Measurements from ENCODE around the gene PCDH15. TPM values are rescaled to one million over a fixed set of nuclear protein-coding genes. Genes with fewer than 3 reads are reported as not detected.

PCDH15 gene
- total and polyA plus RNA-seq, 2 of the 13 experiments (the other 11 are each of a cell fraction or from before 2014, with no cell fraction given) = not detected

DNA sequence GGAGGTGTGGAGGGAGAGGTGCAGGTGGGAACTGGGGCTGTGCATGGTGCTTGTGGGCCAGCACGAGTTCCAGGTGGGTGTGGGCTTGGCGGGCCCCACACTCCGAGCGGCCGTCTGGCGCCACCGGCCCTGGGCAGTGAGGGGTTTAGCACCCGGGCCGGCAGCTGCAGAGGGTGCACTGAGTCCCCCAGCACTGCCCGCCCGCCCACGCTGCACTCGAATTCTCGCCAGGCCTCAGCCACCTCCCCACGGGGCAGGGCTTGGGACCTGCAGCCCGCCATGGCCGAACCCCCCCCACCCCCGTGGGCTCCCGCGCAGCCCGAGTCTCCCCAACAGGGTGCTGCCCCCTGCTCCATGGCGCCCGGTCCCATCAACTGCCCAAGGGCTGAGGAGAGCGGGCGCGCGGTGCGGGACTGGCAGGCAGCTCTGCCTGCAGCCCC, 810.2 kb downstream of the PCDH15 start:
- Histone ChIP-seq H3K27me3 (ENCODE audit: control insufficient read depth in 1 of 2, insufficient read depth in 2 of 2, low read length in 2 of 2) (no peaks in the 10 kb centered on the region), H4K20me1 (ENCODE audit: insufficient read depth, low read length) (no peaks in the 10 kb centered on the region), H3K9me3 (ENCODE audit: low read length) (no peaks in the 10 kb centered on the region), H3K4me3 (replicated peaks in 1 of 3; ENCODE audit: insufficient read depth in 1 of 3, low read depth in 2 of 3, low read length in 3 of 3) (no peak overlapping the region), H3K4me2 (ENCODE audit: low read depth, low read length) (no peak overlapping the region), H3K9ac (ENCODE audit: insufficient read depth, low read depth, low read length) (no peak overlapping the region), H3K4me1 (ENCODE audit: insufficient read depth, low read length) (no peaks in the 10 kb centered on the region), H3K27ac (ENCODE audit: extremely low read length, insufficient read depth, low read length) (no peak overlapping the region), H3K79me2 (ENCODE audit: insufficient read depth, low read length) (no peaks in the 10 kb centered on the region), H3K36me3 (replicated peaks in 1 of 2; ENCODE audit: control insufficient read depth in 1 of 2, insufficient read depth in 2 of 2, low read length in 2 of 2) (no peaks in the 10 kb centered on the region), H2AFZ (ENCODE audit: low read length) (no peak overlapping the region)
- ChIA-PET POLR2A (no interaction called here), CTCF (ENCODE audit: low intra/inter-chr PET ratio, low total read pairs) (no interaction called here)
- no peak for DNase-seq (ENCODE audit: low spot score)
- no peak for FAIRE-seq
- BruUV-seq (replicated peaks) = no TSS peak
- in situ Hi-C loops (cut with HindIII; ENCODE audit: extremely low pct_ligation_motif_present, low pct_unique_long_range_greater_than_20kb) = no loop called here
- no peak for ATAC-seq
- WGBS (ENCODE audit: low lambda C conversion rate) = no CpG with 5 or more reads among the region's 28 CpGs
- intact Hi-C loops (cut with micrococcal nuclease; ENCODE audit: unreplicated experiment) = no loop called here
- no peak for TF ChIP-seq ZNF234 (CRISPR knock-in tag; conservative IDR thresholded peaks at IDR 0.05)

- TF ChIP-seq SKIL (CRISPR knock-in tag; IDR thresholded peaks at IDR 0.05; ENCODE audit: borderline replicate concordance) (no peak), AGO1 (IDR thresholded peaks at IDR 0.05; ENCODE audit: low read depth, low read length, poor library complexity, severe bottlenecking) (no peak), ZNF546 (CRISPR knock-in tag; conservative IDR thresholded peaks at IDR 0.05) (no peak), EHMT2 (IDR thresholded peaks at IDR 0.05; ENCODE audit: borderline replicate concordance, low read depth, low read length) (no peak), KAT8 (CRISPR knock-in tag; IDR thresholded peaks at IDR 0.05) (no peak), CBX2 (IDR thresholded peaks at IDR 0.05; ENCODE audit: low read depth, low read length) (no peak), CBX2 (CRISPR knock-in tag; IDR thresholded peaks at IDR 0.05; ENCODE audit: low read depth) (no peak), RAD51 (IDR thresholded peaks at IDR 0.05; ENCODE audit: borderline replicate concordance) (no peak), PCBP2 (optimal IDR thresholded peaks at IDR 0.05; ENCODE audit: low read depth, low read length, poor library complexity, severe bottlenecking) (no peak), RNF2 (conservative IDR thresholded peaks at IDR 0.05; ENCODE audit: low read depth) (no peak)
- no peak overlapping the region for H3K4me2 ChIP-seq (ENCODE audit: low read depth, low read length)
- WGBS (ENCODE audit: low lambda C conversion rate) = 31% methylated on average over 3 of the region's 3 CpGs
- no peak overlapping the region for H3K9ac ChIP-seq (ENCODE audit: insufficient read depth, low read depth, low read length)
- H3K4me1 ChIP-seq (ENCODE audit: insufficient read depth, low read length) = no peaks in the 10 kb centered on the region
- H3K36me3 ChIP-seq (replicated peaks in 1 of 2; ENCODE audit: control insufficient read depth in 1 of 2, insufficient read depth in 2 of 2, low read length in 2 of 2) = no peaks in the 10 kb centered on the region
- H3K9me3 ChIP-seq (ENCODE audit: low read length) = no peaks in the 10 kb centered on the region
- FAIRE-seq = no peak
- no peak for DNase-seq (ENCODE audit: low spot score)
- POLR2A ChIA-PET = no interaction called here
- no peak overlapping the region for H3K4me3 ChIP-seq (replicated peaks in 1 of 3; ENCODE audit: insufficient read depth in 1 of 3, low read depth in 2 of 3, low read length in 3 of 3)
- CTCF ChIA-PET (ENCODE audit: low intra/inter-chr PET ratio, low total read pairs) = no interaction called here
- ATAC-seq = no peak
- intact Hi-C loops (cut with micrococcal nuclease; ENCODE audit: unreplicated experiment) = no loop called here
- no peak overlapping the region for H3K27ac ChIP-seq (ENCODE audit: extremely low read length, insufficient read depth, low read length)
- in situ Hi-C loops (cut with HindIII; ENCODE audit: extremely low pct_ligation_motif_present, low pct_unique_long_range_greater_than_20kb) = no loop called here
- H3K27me3 ChIP-seq (ENCODE audit: control insufficient read depth in 1 of 2, insufficient read depth in 2 of 2, low read length in 2 of 2) = no peaks in the 10 kb centered on the region
- H3K79me2 ChIP-seq (ENCODE audit: insufficient read depth, low read length) = no peaks in the 10 kb centered on the region
- no peak overlapping the region for H2AFZ ChIP-seq (ENCODE audit: low read length)
- no TSS peak for BruUV-seq (replicated peaks)
- no peaks in the 10 kb centered on the region for H4K20me1 ChIP-seq (ENCODE audit: insufficient read depth, low read length)
These were observed 817.6 kb downstream of the PCDH15 start for GRCh38 chr10:53983431-53983830.

Data from HepG2 (cell line).